Tibial nerve (tissue), 4 donors: ENCODE data around the gene NANOS1. TPM values are rescaled to one million over a fixed set of nuclear protein-coding genes. Genes with fewer than 3 reads are reported as not detected.

Source experiments
- DNase-seq, 2 donors: peaks; one replicate each; pipeline ENCODE4 v3.0.0-alpha.2; 2019; ENCODE audit warnings: low spot score in 2 of 2
- H3K27ac ChIP-seq, 4 donors: fragments of 200-600 bp; sonication (generic) in 3 of 4; one replicate each; pipeline ENCODE4 v1.5.1; 2017 to 2019; ENCODE audit warnings: mild to moderate bottlenecking in 1 of 4
- H3K27me3 ChIP-seq, 2 donors: fragments of 200-600 bp; sonication (generic) in 1 of 2; one replicate each; pipeline versions ENCODE4 v1.5.1 to v1.6.0; 2017 to 2019
- H3K36me3 ChIP-seq, 3 donors: fragments of 200-600 bp; sonication (generic); one replicate each; pipeline ENCODE4 v1.5.1; 2018 to 2019
- H3K4me1 ChIP-seq, 4 donors: fragments of 200-600 bp; sonication (generic) in 3 of 4; one replicate each; pipeline ENCODE4 v1.5.1; 2017 to 2019
- H3K4me3 ChIP-seq, 4 donors: fragments of 200-600 bp; sonication (generic) in 3 of 4; one replicate each; pipeline ENCODE4 v1.5.1; 2017 to 2019; ENCODE audit warnings: mild to moderate bottlenecking in 1 of 4, moderate library complexity in 1 of 4
- H3K9me3 ChIP-seq, 4 donors: fragments of 200-600 bp; sonication (generic) in 3 of 4; one replicate each; pipeline ENCODE4 v1.5.1; 2017 to 2019
- CTCF ChIP-seq, 5 experiments: fragments of 200-600 bp in 3 of 5; fragments of 450-650 bp in 2 of 5; sonication (generic) in 3 of 5; IDR thresholded peaks; one replicate each; pipeline ENCODE4 v1.5.1; 2016 to 2019; ENCODE audit warnings: antibody characterized with exemption in 5 of 5, mild to moderate bottlenecking in 3 of 5, moderate library complexity in 2 of 5
- EP300 ChIP-seq, 2 donors: sonication (generic); formaldehyde crosslinking; IDR thresholded peaks; one replicate each; pipeline ENCODE4 v1.6.1; 2017; ENCODE audit warnings: antibody characterized with exemption in 2 of 2, mild to moderate bottlenecking in 1 of 2
- POLR2A ChIP-seq, 2 donors: fragments of 450-650 bp; IDR thresholded peaks; one replicate each; pipeline ENCODE4 v1.6.1; 2017; ENCODE audit warnings: antibody characterized with exemption in 2 of 2, mild to moderate bottlenecking in 2 of 2, moderate library complexity in 2 of 2
- WGBS, 2 donors: methylation state at CpG; one replicate each; pipeline ENCODE4 v1.1.5; 2018; 5-methylcytosine and 5-hydroxymethylcytosine counted together
- total RNA-seq, 4 donors: library from RNA; depleted of rRNA; stranded (reverse); fragments of >200 nt; gene quantifications; one replicate each; pipeline ENCODE4 v1.1.0, GENCODE V29; 2016

Gene NANOS1
- total RNA-seq, 4 donors from 2014 or later, result 4.8 to 9.4 (median 6.0) TPM

DNA sequence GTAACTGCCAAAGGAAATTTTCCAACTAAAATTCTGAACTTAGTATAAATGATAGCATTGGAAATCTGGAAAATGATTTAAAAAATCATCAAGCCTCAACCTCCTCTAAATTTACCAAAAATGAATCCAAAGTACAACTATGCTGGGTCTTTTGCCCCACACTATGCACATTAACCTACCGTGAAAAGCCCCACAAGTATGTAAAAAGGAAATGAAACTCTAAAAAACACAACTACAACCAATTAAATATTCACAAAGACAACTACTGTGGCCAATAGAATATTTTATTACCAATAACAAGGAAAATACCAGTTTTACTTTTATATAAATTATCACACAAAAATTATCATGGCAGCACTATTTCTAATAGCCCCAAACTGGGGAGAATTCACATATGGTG lies 31.8 kb downstream of the NANOS1 start:
- no peak for TF ChIP-seq EP300 (IDR thresholded peaks at IDR 0.05)
- WGBS, 2 donors, result 56 to 61% methylated on average over 1 of the region's 1 CpG
- H3K36me3 ChIP-seq, result peaks cover 9 to 98% (median 35%) of the 10 kb centered on the region in 3 donors

DNA sequence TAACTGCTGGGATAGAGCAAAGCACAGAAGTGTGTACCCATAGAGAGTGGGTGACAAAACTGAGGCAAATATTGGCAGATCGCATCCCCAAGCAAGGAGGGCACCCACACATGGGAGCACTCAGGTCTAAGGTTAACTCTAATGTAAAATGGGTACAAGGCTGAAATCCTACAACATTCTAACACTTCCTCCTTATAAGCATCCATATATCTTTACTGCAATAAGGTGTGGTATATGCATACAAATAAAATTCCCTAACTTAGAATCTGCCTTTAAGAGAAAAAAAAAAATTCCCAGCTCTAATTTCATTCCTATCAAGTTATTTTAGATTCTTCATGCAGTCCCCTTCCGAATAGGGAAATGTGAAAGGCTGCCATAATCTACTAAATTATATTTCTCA lies 32.4 kb downstream of the NANOS1 start:
- H3K9me3 ChIP-seq, result no peaks in the 10 kb centered on the region
- H3K27me3 ChIP-seq, result no peaks in the 10 kb centered on the region
- TF ChIP-seq CTCF (IDR thresholded peaks at IDR 0.05), result no peak
- no peak for TF ChIP-seq EP300 (IDR thresholded peaks at IDR 0.05)
- TF ChIP-seq POLR2A (IDR thresholded peaks at IDR 0.05), result no peak
- no peak for DNase-seq
- H3K36me3 ChIP-seq, result peaks cover 4 to 98% (median 32%) of the 10 kb centered on the region in 3 donors
- H3K4me3 ChIP-seq, result no peak overlapping the region
- WGBS, 2 donors, result 88 to 92% methylated on average over 2 of the region's 2 CpGs
- no peaks in the 10 kb centered on the region for H3K4me1 ChIP-seq
- H3K27ac ChIP-seq, result no peak overlapping the region

More for the DNA sequence above, 31.8 kb downstream of the NANOS1 start:
- H3K27me3 ChIP-seq, result no peaks in the 10 kb centered on the region
- no peak for DNase-seq
- H3K4me3 ChIP-seq, result no peak overlapping the region
- no peaks in the 10 kb centered on the region for H3K4me1 ChIP-seq
- H3K9me3 ChIP-seq, result no peaks in the 10 kb centered on the region
- no peak overlapping the region for H3K27ac ChIP-seq

GRCh38 chr10:119070395-119071165 lies 41.1 kb downstream of the NANOS1 start:
- no peak for DNase-seq
- Histone ChIP-seq H3K27me3 (no peaks in the 10 kb centered on the region), H3K36me3 (peaks cover 0 to 74% (median 16%) of the 10 kb centered on the region in 3 donors), H3K27ac (no peak overlapping the region), H3K9me3 (no peaks in the 10 kb centered on the region), H3K4me1 (peaks cover 0 to 23% (median 0%) of the 10 kb centered on the region in 4 donors), H3K4me3 (no peak overlapping the region)
- WGBS, 2 donors, result 94% methylated on average over 9 of the region's 9 CpGs
- no peak for TF ChIP-seq EP300 (IDR thresholded peaks at IDR 0.05)
- TF ChIP-seq POLR2A (IDR thresholded peaks at IDR 0.05), result no peak
- no peak for TF ChIP-seq CTCF (IDR thresholded peaks at IDR 0.05)

DNA sequence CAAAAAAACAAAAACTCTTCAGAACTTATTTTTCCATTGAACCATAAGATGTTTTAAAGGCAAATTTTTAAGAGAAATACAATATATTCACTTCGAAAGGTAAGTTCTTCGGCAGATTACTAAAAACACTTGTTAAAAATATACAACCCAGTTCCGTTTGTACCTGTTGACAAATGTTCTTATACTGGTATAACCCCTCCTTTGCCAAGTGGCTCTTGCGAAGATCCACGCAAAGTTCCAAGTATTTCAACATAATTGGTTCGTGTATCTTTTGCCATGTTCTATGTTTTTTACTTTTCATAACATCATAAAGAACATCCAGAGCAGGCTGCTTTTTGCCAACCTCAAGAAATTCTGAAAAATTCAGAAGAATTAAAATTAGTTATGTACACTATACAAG lies 44.1 kb downstream of the NANOS1 start:
- Histone ChIP-seq H3K4me1 (peaks cover 0 to 50% (median 20%) of the 10 kb centered on the region in 4 donors), H3K9me3 (no peaks in the 10 kb centered on the region), H3K36me3 (peaks cover 0 to 43% (median 0%) of the 10 kb centered on the region in 3 donors), H3K27ac (no peak overlapping the region), H3K4me3 (no peak overlapping the region), H3K27me3 (no peaks in the 10 kb centered on the region)
- no peak for TF ChIP-seq CTCF (IDR thresholded peaks at IDR 0.05)
- no peak for TF ChIP-seq EP300 (IDR thresholded peaks at IDR 0.05)
- TF ChIP-seq POLR2A (IDR thresholded peaks at IDR 0.05), result no peak
- WGBS, 2 donors, result 82 to 86% methylated on average over 6 of the region's 6 CpGs
- no peak for DNase-seq

- DNase-seq, result no peak
- H3K9me3 ChIP-seq, result no peaks in the 10 kb centered on the region
- no peaks in the 10 kb centered on the region for H3K27me3 ChIP-seq
- peaks cover 0 to 53% (median 24%) of the 10 kb centered on the region in 4 donors for H3K4me1 ChIP-seq
- H3K36me3 ChIP-seq, result no peaks in the 10 kb centered on the region
- no peak for TF ChIP-seq EP300 (IDR thresholded peaks at IDR 0.05)
- no peak for TF ChIP-seq CTCF (IDR thresholded peaks at IDR 0.05)
- no peak for TF ChIP-seq POLR2A (IDR thresholded peaks at IDR 0.05)
- WGBS, 2 donors, result 40 to 45% methylated on average over 10 of the region's 10 CpGs
- peak overlapping the region in 2 of 4 donors; percentile 92 to 93 for H3K27ac ChIP-seq
- peak overlapping the region in 2 of 4 donors; percentile 61 to 76 for H3K4me3 ChIP-seq
These were observed 49.1 kb downstream of the NANOS1 start for GRCh38 chr10:119078422-119079179.
